Upper lobe of left lung (tissue), 6 donors: ENCODE data around the gene SLC50A1. TPM values are rescaled to one million over a fixed set of nuclear protein-coding genes. Genes with fewer than 3 reads are reported as not detected.
A peak's percentile ranks its signal among the peaks of the same experiment; 100 is the strongest.

Source experiments
- ATAC-seq, 2 donors: fragments of 200-7000 bp; cut with Tn5 transposase; one replicate each; pipeline ENCODE4 v1.9.1; 2022; ENCODE audit warnings: mild to moderate bottlenecking in 2 of 2, moderate library complexity in 2 of 2; ENCODE audit not compliant: low FRiP score in 2 of 2
- DNase-seq, 2 donors: peaks; one replicate each; pipeline ENCODE4 v3.0.0-alpha.2; 2019 to 2020
- H3K27ac ChIP-seq, 4 donors: fragments of 200-600 bp; sonication (generic); one replicate each; pipeline ENCODE4 v1.5.1; 2016 to 2019
- H3K27me3 ChIP-seq, 4 donors: fragments of 200-600 bp; sonication (generic); one replicate each; pipeline ENCODE4 v1.5.1; 2017 to 2019
- H3K36me3 ChIP-seq, 4 donors: fragments of 200-600 bp; sonication (generic); one replicate each; pipeline ENCODE4 v1.5.1; 2016 to 2019
- H3K4me1 ChIP-seq, 4 donors: fragments of 200-600 bp; sonication (generic); one replicate each; pipeline ENCODE4 v1.5.1; 2018 to 2019
- H3K4me3 ChIP-seq, 4 donors: fragments of 200-600 bp; sonication (generic); one replicate each; pipeline ENCODE4 v1.5.1; 2017 to 2019; ENCODE audit warnings: mild to moderate bottlenecking in 2 of 4, moderate library complexity in 1 of 4
- H3K9me3 ChIP-seq, 4 donors: fragments of 200-600 bp; sonication (generic); one replicate each; pipeline ENCODE4 v1.5.1; 2018 to 2019
- EP300 ChIP-seq, 4 donors: sonication (generic); formaldehyde crosslinking; IDR thresholded peaks; one replicate each; pipeline ENCODE4 v1.5.1; 2017; ENCODE audit warnings: antibody characterized with exemption in 4 of 4, control low read depth in 2 of 4
- POLR2A ChIP-seq, 4 donors: fragments of 450-650 bp; IDR thresholded peaks; one replicate each; pipeline ENCODE4 v1.5.1; 2016 to 2017; ENCODE audit warnings: antibody characterized with exemption in 4 of 4, mild to moderate bottlenecking in 2 of 4
- POLR2AphosphoS5 ChIP-seq, 2 donors: sonication (generic); formaldehyde crosslinking; IDR thresholded peaks; one replicate each; pipeline ENCODE4 v1.5.1; 2017; ENCODE audit warnings: antibody characterized with exemption in 2 of 2
- WGBS, 2 donors: methylation state at CpG; one replicate each; pipeline ENCODE4 v1.1.5; 2017 to 2018; 5-methylcytosine and 5-hydroxymethylcytosine counted together
- total RNA-seq, 6 donors: library from RNA; depleted of rRNA in 4 of 6; stranded (reverse); fragments of >200 nt in 4 of 6; gene quantifications; one replicate each; pipeline versions ENCODE4 v1.1.0 to v1.2.1, GENCODE V29; 2016 to 2021
- TF ChIP-seq, protein P1 (sequence below), 6 experiments: fragments of 450-650 bp in 4 of 6; fragments of 200-600 bp in 2 of 6; sonication (generic) in 2 of 6; IDR thresholded peaks; one replicate each; pipeline ENCODE4 v1.5.1; 2016 to 2019; ENCODE audit warnings: antibody characterized with exemption in 6 of 6
- donor health status: DM: no; HTN: no; CAD: no; lungs with moderate emphysema.
- donor health status: DM: no; HTN: yes; CAD: no; lungs with severe emphysema.

The SLC50A1 gene, protein sequence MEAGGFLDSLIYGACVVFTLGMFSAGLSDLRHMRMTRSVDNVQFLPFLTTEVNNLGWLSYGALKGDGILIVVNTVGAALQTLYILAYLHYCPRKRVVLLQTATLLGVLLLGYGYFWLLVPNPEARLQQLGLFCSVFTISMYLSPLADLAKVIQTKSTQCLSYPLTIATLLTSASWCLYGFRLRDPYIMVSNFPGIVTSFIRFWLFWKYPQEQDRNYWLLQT
- 10 to 100 TPM; 19.9 to 49.9 (median 42.7) TPM for total RNA-seq

DNA sequence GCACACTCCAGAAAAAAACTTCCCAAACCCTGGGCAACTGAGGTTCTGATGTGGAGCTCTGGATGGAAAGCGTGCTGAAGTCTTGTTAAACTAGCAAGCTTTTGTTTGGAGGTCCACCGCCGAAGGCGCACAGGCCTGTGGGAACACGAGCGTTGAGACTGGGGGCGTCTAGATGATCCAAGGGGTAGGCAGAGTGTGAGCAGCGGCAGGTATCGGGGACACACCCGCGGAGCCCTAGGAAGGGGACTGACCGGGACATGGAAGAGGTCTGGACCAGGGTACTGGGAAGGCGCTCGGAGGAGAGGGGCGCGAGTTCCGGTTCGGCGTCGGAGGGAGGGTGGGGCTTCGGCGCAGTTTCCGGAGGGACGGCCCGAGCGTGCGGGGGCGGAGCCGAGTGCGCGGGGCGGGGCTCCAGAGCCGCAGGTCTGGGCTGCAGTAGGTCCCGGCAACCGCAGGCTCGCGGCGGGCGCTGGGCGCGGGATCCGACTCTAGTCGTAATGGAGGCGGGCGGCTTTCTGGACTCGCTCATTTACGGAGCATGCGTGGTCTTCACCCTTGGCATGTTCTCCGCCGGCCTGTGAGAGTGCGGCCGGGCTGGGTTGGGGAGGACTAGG, at the start of gene SLC50A1:
TSS of gene SLC50A1 (plus strand) at position 438 of the 614 bp plus-strand sequence. CDS start at position 498, 60 bp downstream.
- H3K4me1 ChIP-seq, result peaks cover 61 to 78% (median 63%) of the 10 kb centered on the region in 4 donors
- no peaks in the 10 kb centered on the region for H3K27me3 ChIP-seq
- H3K9me3 ChIP-seq, result no peaks in the 10 kb centered on the region
- ATAC-seq (peak; percentile 96 to 97), DNase-seq (peak; percentile 96 to 100)
- TF ChIP-seq POLR2A (IDR thresholded peaks at IDR 0.05), result peak; percentile 57 to 94 (median 86)
- TF ChIP-seq POLR2AphosphoS5 (IDR thresholded peaks at IDR 0.05), result peak; percentile 84 to 91
- TF ChIP-seq, protein P1, sequence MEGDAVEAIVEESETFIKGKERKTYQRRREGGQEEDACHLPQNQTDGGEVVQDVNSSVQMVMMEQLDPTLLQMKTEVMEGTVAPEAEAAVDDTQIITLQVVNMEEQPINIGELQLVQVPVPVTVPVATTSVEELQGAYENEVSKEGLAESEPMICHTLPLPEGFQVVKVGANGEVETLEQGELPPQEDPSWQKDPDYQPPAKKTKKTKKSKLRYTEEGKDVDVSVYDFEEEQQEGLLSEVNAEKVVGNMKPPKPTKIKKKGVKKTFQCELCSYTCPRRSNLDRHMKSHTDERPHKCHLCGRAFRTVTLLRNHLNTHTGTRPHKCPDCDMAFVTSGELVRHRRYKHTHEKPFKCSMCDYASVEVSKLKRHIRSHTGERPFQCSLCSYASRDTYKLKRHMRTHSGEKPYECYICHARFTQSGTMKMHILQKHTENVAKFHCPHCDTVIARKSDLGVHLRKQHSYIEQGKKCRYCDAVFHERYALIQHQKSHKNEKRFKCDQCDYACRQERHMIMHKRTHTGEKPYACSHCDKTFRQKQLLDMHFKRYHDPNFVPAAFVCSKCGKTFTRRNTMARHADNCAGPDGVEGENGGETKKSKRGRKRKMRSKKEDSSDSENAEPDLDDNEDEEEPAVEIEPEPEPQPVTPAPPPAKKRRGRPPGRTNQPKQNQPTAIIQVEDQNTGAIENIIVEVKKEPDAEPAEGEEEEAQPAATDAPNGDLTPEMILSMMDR (IDR thresholded peaks at IDR 0.05), result peak; percentile 46 to 90 (median 68)
- peak in 2 of 4 donors; percentile 13 to 35 for TF ChIP-seq EP300 (IDR thresholded peaks at IDR 0.05)
- H3K27ac ChIP-seq, result peak within 1 kb of the TSS; percentile 96 to 98 (median 98)
- 1% methylated on average over 20 to 38 of the region's 52 CpGs for WGBS, 2 donors
- peak within 1 kb of the TSS; percentile 42 to 67 (median 60) for H3K4me3 ChIP-seq
- H3K36me3 ChIP-seq, result peaks cover 15 to 45% (median 30%) of the 10 kb centered on the region in 4 donors

DNA sequence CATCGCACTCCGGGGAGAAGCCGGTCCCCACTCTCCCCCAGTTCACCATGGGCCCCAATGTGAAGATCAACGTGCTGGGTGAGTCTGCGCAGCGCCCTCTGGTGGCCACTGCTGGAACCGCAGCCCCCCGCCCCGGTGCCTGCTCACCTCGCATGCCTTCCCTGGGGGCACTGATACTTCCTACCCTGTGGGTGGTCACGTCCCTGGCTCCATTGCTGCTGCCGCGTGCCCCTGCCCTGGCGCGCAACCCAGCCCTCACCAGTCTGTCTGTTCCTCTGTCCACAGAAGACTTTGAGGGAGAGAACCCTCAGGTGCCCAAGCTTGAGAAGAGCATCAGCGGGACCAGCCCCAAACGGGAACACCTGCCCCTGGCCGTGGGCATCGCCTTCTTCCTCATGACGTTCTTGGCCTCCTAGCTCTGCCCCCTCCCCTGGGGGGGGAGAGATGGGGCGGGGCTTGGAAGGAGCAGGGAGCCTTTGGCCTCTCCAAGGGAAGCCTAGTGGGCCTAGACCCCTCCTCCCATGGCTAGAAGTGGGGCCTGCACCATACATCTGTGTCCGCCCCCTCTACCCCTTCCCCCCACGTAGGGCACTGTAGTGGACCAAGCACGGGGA, 49.4 kb upstream of the SLC50A1 start:
- ATAC-seq (peak; percentile 70 to 79), DNase-seq (peak; percentile 72 to 96)
- Histone ChIP-seq H3K27ac (peak overlapping the region in 3 of 4 donors; percentile 76 to 90 (median 88)), H3K4me1 (peaks cover 35 to 48% (median 37%) of the 10 kb centered on the region in 4 donors), H3K27me3 (peaks cover 5 to 32% (median 24%) of the 10 kb centered on the region in 4 donors), H3K9me3 (no peaks in the 10 kb centered on the region), H3K4me3 (peak overlapping the region in 3 of 4 donors; percentile 64 to 91 (median 74)), H3K36me3 (no peaks in the 10 kb centered on the region)
- TF ChIP-seq POLR2AphosphoS5 (IDR thresholded peaks at IDR 0.05), result no peak
- TF ChIP-seq, protein P1 (IDR thresholded peaks at IDR 0.05), result peak; percentile 97 to 100 (median 98)
- no peak for TF ChIP-seq POLR2A (IDR thresholded peaks at IDR 0.05)
- no peak for TF ChIP-seq EP300 (IDR thresholded peaks at IDR 0.05)
- WGBS, 2 donors, result 19 to 25% methylated on average over 7 to 18 of the region's 24 CpGs

DNA sequence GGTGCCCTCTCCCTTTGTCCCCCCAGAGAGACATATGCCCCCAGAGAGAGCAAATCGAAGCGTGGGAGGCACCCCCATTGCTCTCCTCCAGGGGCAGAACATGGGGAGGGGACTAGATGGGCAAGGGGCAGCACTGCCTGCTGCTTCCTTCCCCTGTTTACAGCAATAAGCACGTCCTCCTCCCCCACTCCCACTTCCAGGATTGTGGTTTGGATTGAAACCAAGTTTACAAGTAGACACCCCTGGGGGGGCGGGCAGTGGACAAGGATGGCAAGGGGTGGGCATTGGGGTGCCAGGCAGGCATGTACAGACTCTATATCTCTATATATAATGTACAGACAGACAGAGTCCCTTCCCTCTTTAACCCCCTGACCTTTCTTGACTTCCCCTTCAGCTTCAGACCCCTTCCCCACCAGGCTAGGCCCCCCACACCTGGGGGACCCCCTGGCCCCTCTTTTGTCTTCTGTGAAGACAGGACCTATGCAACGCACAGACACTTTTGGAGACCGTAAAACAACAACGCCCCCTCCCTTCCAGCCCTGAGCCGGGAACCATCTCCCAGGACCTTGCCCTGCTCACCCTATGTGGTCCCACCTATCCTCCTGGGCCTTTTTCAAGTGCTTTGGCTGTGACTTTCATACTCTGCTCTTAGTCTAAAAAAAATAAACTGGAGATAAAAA, 48.7 kb upstream of the SLC50A1 start:
- WGBS, 2 donors, result 58 to 63% methylated on average over 8 of the region's 8 CpGs
- Histone ChIP-seq H3K36me3 (no peaks in the 10 kb centered on the region), H3K9me3 (no peaks in the 10 kb centered on the region), H3K4me1 (peaks cover 28 to 47% (median 34%) of the 10 kb centered on the region in 4 donors), H3K4me3 (no peak overlapping the region), H3K27me3 (peaks cover 4 to 24% (median 18%) of the 10 kb centered on the region in 4 donors), H3K27ac (no peak overlapping the region)
- ATAC-seq (no peak), DNase-seq (no peak)
- TF ChIP-seq POLR2A (IDR thresholded peaks at IDR 0.05) (no peak), POLR2AphosphoS5 (IDR thresholded peaks at IDR 0.05) (no peak), EP300 (IDR thresholded peaks at IDR 0.05) (no peak)
- TF ChIP-seq, protein P1 (IDR thresholded peaks at IDR 0.05), result no peak

DNA sequence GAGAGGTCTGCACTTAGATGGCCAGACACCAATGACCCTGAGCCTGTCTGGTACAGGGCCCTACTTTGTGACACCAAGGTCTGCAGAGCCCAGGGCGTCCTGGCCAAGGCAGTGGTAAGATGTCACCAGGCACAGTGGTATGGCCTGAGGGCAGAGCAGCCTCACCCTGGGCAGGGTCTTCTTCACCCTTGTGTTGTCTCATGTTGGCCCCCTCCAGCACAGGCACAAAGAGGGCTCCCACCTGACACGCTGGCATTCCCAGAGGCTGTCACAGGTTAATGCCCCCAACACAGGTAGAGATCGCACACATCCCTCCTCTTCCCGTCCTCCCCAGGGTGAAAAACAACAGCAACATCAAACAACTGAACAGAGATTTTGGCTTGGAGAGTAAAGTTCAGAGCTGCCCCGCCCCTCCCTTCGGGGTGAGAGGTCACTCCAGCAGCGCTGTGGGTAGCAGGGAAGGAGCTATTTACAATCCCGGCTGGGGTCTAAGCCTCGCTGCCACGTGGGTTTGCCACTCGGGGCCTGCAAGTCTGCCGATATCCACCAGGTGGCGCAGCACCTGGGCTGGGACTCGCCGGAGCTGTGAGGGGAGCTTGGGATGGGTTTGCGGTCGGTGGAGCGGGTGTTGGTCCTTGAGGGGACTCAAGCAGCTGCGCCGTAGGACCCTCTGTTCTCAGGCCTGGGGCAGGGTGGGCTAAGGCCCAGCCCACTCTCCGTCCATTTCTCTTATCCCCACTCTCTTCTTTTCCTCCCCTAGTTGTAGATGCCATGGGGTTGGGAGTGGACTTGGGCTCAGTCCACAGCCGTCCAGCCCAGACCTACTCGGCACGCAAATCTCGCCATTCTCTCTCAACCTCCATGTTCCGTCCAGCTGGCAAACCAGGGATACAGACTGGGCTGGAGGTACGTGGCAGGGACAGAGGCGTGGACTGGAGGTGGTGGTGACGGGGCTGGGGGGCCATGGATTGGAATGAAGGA, 44.3 kb upstream of the SLC50A1 start:
- ATAC-seq (peak; percentile 76 to 89), DNase-seq (peak; percentile 81 to 92)
- H3K27ac ChIP-seq, result no peak overlapping the region
- H3K9me3 ChIP-seq, result no peaks in the 10 kb centered on the region
- no peaks in the 10 kb centered on the region for H3K36me3 ChIP-seq
- TF ChIP-seq, protein P1 (IDR thresholded peaks at IDR 0.05), result peak; percentile 96 to 99 (median 98)
- no peak for TF ChIP-seq POLR2AphosphoS5 (IDR thresholded peaks at IDR 0.05)
- TF ChIP-seq POLR2A (IDR thresholded peaks at IDR 0.05), result no peak
- no peak for TF ChIP-seq EP300 (IDR thresholded peaks at IDR 0.05)
- H3K4me1 ChIP-seq, result peaks cover 13 to 25% (median 18%) of the 10 kb centered on the region in 4 donors
- 24 to 25% methylated on average over 24 to 28 of the region's 29 CpGs for WGBS, 2 donors
- no peak overlapping the region for H3K4me3 ChIP-seq
- H3K27me3 ChIP-seq, result no peaks in the 10 kb centered on the region
